ENCODE data around the gene FAF1.
"Not testable (repeated sequence)": the region's sequence is repeated elsewhere in the genome, so short reads cannot be mapped to it uniquely, and the experiment has no call there.

The FAF1 gene

DNA sequence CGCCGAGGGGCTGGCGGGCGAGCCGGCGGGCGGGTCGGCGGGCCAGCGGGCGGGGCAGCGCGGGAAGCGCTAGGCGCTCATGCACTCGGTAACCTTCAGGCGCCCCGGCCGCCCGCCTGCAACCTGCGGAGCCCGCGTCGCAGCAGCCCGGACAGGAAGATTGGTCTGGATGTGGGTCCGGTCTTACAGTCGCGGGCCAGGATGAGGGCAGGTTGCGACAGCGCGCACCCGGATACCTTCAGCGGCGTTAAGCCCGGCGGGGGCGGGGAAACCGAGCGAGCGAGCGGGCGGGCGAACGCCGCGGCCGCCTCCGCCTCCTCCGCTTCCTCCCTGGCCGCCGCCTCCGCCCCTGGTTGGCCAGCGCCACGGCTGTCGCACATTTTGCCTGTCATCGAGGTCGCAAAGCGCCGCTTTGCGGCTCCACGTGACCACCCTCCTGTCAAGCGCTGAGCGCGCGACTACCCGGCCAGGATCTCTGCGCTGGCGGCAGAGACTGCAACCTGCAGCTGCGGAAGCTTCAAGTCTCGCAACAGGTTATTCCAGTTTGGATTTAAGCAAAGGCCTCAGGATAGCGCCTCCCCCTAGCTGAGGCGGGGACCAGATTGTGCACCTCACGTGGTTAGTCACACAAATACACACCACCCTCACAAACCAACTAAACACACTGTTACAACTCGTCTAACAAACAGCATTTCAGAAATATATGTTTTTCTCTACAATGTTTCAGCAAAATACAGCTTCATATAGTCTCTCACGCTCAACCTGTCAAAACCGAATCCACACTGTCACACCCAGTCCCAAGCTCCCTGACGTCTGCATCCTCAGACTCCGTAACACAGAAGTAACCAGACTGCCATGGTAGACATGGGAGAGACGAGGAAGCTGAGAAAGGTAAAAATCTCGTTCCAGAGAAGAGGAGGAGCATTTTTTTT, at the start of gene FAF1:
TSS of gene FAF1 (minus strand) at position 355 of the 932 bp plus-strand sequence. CDS start 456 bp downstream, outside the sequence.
- peak; percentile 93 to 98 for DNase-seq

DNA sequence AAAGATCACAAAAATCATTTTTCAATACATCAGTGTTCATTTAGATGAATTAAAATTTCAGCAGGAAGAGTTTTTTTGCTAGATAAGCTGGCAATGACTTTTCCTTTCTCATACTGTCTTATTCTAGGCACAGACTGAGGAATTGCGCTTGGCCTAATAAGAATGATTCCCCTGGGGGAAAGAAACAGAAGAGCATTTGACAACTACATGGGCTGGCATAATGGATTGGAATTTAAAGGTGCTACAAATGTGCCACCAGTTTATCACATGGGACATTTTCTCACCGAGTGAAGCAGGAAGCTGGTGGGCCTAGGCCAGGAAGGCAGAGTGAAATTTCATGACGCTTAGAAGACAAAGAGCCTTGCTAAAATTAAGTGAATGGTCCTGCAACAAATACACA, 49.3 kb upstream of the FAF1 start:
- no peak for DNase-seq

DNA sequence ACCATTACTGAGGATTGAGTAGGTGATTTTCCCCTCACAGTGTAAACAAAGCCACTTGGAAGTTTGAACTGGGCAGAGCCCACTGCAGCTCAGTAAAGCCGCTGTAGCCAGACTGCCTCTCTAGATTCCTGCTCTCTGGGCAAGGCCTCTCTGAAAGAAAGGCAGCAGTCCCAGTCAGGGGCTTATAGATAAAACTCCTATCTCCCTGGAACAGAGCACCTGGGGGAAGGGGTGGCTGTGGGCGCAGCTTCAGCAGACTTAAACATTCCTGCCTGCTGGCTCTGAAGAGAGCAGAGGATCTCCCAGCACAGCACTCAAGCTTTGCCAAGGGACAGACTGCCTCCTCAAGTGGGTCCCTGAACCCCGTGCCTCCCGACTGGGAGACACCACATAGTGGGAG, 45.5 kb upstream of the FAF1 start:
- not testable (repeated sequence) for DNase-seq

DNA sequence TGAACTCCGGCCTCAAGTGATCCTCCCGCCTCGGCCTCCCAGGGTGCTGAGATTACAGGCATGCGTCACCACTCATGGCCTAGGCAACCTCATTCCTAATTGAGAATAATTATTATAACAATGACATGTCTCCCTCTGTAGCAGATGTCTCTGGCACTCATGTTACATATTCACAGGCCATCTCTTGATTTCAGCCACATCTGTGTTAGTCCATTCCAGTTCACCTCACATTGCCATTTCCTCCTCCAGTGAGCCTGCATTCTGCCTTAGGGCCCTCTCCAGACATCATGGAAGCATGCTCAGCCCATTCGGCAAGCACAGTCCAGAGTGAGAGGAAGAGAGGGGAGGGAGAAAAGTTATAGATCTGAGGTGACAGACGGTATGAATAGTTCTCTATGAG, 42.4 kb upstream of the FAF1 start:
- peak; percentile 56 to 83 for DNase-seq

- no peak for DNase-seq
These were observed 40.6 kb upstream of the FAF1 start for GRCh38 chr1:51000651-51001050.

DNA sequence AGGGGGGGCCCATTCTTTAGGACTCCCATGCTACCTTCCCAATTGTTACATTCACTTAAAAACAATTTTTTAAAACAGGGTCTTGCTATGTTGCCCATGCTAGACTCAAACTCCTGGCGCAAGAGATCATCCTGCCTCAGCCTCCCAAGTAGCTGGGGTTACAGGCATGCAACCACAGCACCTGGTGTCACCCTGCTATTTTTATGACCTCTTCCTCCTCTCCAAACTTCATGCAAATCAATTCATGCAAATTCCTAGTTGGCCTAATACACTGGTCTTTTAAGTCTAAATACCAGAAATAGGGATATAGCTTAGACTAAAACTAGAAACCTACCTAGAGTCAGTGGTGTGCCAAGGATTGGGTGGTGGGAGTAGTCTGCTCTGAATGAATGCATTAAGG, 40.1 kb upstream of the FAF1 start:
- DNase-seq = no peak

GRCh38 chr1:50999375-50999774, 39.3 kb upstream of the FAF1 start:
- DNase-seq = not testable (repeated sequence)

DNA sequence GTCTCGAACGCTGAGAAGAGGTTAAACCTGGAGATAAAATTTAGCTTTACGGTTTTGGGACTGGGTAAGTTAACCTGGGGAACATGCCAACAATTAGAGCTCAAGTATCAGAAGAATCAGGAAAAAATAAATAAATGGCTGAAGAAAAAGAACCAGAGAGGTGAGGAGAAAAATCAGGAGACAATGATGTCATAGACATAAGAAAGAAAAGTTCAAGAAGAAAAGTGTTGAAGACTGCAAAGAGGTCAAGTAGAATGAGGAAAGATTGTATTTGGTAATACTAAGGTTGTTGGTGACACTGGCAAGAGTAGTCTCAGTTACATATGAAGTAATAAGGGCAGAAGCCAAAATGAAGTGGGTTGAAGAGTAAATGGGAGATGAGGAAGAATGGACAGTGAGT, 36.0 kb upstream of the FAF1 start:
- no peak for DNase-seq

DNA sequence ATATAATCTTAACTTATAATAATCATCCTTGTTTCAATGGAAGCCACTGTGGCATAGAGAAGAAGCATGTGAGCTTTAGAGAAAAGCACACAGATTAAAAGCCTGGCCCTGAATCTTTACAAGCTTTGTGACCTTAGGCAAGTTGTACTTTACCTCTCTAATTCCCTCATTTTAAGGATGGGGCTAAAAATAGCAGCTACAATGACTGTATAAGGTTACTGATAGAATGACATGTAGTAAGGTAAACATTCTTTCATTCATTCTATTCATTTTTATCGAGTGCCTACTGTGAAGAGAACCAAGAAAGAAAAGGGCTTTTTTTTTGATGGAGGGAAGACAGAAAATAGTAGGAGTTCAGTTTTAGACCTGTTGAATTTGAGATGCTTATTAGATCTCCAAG, 35.6 kb upstream of the FAF1 start:
- no peak for DNase-seq

GRCh38 chr1:50994997-50995396, 34.9 kb upstream of the FAF1 start:
- no peak for DNase-seq

DNA sequence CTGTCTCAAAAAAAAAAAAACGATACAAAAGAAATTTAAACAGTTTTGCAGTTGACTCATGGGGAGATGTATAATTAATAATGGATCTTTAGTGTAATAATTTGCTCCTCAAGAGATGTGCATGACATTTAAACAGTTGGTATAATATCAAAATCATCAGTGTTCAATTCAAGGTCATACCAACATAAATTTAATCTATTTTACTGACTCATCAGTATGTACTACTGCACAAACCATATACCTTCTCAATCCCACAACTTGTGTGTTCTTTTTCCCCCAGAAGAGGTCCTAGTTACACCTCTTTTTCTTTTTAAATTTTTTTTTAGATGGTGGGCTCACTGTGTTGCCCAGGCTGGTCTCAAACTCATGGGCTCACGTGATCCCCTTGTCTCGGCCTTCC, 33.6 kb upstream of the FAF1 start:
- no peak for DNase-seq

DNA sequence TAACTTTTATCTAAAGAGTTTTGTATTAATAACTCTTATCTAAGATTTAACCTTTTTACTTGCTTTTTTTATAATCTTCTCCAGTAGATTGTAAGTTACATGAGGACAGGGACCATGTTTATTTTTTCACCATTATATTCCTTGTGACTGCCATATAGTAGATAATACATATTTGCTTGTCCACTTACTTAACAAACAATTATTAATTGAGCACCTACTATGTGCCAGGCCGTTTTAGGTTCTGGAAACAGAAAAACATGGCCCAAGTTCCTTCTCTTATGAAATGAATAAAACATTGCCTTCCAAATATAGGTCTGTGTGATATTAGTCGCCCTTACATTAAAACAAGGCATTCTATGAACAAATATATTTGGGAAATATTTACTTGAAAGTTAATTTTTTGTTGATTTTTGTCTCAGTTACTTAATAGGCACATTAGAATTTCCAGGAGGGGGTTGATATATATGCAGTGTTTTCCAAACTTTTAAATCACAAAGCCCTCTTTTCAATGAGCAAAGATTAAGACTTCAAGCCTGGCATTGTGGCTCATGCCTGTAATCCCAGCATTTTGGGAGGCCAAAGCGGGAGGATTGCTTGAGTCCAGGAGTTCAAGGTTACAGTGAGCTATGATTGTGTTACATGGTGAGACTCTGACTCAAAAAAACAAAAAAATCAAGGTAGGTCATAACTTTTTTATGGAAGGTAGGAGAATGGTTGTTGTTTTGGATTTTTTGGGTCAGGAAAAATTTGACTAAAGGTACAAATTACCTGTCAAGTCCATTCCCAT, 32.7 kb upstream of the FAF1 start:
- DNase-seq = no peak

- DNase-seq = no peak
These were observed 29.6 kb upstream of the FAF1 start for GRCh38 chr1:50989694-50990093.

DNA sequence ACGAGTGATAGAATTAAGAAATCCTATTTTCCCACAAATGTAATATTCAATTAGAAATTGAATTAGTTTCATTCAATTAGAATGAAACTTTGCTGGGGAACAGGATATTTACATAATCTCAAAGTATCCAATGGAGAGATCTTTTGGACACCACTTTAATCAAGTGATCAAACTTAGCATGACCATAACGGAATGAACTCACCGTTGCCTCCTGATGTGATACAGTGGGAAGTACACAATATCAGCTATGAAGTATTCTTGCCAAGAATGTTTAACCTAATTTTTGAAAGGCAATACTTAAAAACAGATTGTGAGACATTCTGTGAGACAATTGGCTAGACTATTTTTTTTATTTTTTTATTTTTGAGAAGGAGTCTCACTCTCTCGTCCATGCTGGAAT, 26.6 kb upstream of the FAF1 start:
- no peak for DNase-seq

DNA sequence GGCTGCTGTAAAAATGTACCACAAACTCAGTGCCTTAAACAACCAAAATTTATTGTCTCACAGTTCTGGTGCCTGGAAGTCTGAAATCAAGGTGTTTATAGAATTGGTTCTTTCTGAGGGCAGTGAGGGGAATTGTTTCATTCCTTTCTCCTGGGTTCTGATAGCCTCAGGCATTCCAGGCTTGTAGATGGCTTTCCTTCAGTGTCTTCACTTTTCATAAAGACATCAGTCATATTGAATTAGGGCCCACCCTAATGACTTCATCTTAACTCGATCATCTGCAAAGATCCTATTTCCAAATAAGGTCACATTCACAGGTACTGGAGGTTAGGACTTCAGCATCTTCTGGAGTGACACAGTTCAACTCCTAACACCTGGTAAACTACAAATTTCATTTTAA, 25.0 kb upstream of the FAF1 start:
- DNase-seq = no peak

GRCh38 chr1:50983219-50983802, 23.2 kb upstream of the FAF1 start:
- peak; percentile 80 to 87 for DNase-seq

- DNase-seq = peak in 1 of 2 experiments; percentile 38
These were observed 22.5 kb upstream of the FAF1 start for GRCh38 chr1:50982611-50983010.

DNA sequence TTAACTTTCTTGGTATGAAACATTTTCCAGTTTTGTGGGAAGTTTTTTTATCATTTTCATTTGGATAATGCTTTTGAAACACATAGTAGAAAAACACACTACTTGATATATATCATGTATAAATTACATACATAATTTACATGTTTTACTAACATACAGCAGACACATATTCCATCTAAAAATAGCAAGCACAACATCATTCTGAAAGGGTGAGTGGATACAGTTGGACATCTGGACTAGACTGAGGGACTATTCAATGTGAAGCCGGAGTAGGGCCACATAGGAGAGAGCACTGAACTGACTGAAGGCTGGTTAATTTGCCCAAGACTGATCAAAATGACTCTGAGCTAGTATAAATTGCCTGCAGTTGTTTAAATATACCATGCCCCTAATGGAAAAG, 21.7 kb upstream of the FAF1 start:
- peak; percentile 67 to 79 for DNase-seq

DNA sequence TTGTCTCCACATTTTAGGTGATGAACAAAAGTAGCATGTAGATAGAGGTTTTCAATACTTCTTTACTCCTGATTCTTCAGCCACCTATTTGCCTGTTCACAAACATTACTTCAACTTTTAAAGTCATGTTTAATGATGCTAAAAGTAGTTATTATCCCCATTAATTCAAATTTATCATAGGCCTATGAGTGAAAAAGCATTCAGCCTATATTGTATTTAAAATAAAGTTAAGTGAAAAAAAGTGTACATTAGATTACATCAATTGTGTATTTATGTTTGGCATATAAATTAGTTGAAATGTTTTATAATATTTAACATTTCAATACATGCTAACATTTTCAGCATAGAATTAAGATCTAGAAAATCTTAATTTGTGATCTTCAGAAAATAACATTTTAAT, 20.4 kb upstream of the FAF1 start:
- DNase-seq = no peak

DNA sequence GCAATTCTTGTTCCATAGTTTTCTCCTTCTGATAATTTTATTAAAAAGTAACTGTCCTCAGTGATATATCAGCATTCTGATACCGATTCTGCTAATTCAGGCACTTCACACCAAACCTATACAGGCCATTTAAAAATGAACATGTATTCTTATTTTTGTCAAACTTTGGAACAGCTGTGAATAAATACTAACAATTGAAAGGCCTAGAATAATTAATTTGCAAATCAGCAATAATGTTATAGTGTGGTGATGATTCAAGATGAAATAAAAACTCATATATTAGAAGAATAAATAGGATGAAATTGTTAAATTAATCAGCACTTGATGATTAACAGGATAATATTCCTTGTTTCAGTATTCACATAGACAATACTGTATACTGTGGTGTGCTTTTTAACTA, 19.9 kb upstream of the FAF1 start:
- peak in 1 of 2 experiments; percentile 22 for DNase-seq

DNA sequence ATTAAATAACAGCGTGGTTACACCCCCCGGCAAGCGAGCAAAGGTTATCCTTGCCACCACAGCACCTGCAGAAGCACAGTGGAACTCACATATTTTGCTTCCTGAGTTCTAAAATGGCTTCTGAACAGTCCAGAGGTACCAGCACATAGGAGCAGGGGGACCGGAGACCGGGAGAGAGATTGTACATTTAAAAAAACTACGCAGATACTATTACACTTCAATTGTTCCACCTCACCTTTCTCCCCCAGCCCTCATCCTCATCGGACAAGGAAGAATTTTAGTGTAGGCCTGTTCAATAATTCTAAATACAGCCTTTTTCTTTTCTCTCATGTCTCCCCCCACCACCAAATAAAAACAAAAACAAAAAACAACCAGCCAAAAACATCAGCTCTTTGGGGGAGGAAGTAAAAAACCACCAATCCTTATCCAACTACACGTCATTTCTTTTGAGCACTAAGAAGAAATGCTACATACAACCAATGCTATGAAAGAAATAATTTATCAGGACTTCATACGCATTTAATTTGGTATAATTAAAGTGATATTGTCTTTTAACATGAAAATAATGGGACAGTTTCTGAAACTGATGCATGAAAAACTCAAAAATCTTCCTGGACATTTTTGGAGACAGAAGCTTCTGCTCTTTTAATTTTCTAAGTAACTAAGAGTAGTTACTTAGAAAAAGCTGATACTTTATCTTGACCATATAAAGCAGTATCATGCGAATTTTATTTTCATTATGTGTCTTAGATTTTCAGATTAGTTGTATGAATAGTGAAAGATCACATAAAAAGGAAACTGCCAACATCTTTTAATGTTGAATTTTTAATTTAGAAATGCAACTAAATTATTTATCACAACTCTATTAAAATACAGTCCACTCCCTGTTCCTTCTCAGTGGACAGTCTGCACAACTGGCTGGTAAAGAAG, 19.1 kb upstream of the FAF1 start:
- DNase-seq = peak; percentile 47 to 78

GRCh38 chr1:50978144-50978851, 18.2 kb upstream of the FAF1 start:
- DNase-seq = peak; percentile 70 to 77
